ENCODE data around the gene BPIFB6.

The BPIFB6 gene

GRCh38 chr20:33081411-33082154, 50.1 kb downstream of the BPIFB6 start:
- H3K4me3 ChIP-seq (ENCODE audit: low read depth, low read length) = no peak overlapping the region
- H3K27me3 ChIP-seq (ENCODE audit: control insufficient read depth, insufficient read depth, low read length) = no peaks in the 10 kb centered on the region

GRCh38 chr20:33082546-33082945, 51.1 kb downstream of the BPIFB6 start:
- Histone ChIP-seq H3K4me3 (ENCODE audit: low read depth, low read length) (no peak overlapping the region), H3K4me1 (ENCODE audit: control insufficient read depth, insufficient read depth, low read length) (no peaks in the 10 kb centered on the region), H3K36me3 (ENCODE audit: control insufficient read depth, insufficient read depth, low read length) (no peaks in the 10 kb centered on the region), H3K9ac (ENCODE audit: low read depth, low read length) (no peak overlapping the region), H3K27me3 (ENCODE audit: control insufficient read depth, insufficient read depth, low read length) (no peaks in the 10 kb centered on the region), H3K9me3 (ENCODE audit: control insufficient read depth, insufficient read depth, low read length) (no peaks in the 10 kb centered on the region), H3K27ac (ENCODE audit: low read depth, low read length) (no peak overlapping the region)

More at GRCh38 chr20:33081411-33082154, 50.1 kb downstream of the BPIFB6 start:
- Histone ChIP-seq H3K36me3 (ENCODE audit: control insufficient read depth, insufficient read depth, low read length) (no peaks in the 10 kb centered on the region), H3K9me3 (ENCODE audit: control insufficient read depth, insufficient read depth, low read length) (no peaks in the 10 kb centered on the region), H3K9ac (ENCODE audit: low read depth, low read length) (no peak overlapping the region), H3K4me1 (ENCODE audit: control insufficient read depth, insufficient read depth, low read length) (no peaks in the 10 kb centered on the region), H3K27ac (ENCODE audit: low read depth, low read length) (no peak overlapping the region)

- Histone ChIP-seq H3K9ac (ENCODE audit: low read depth, low read length) (no peak overlapping the region), H3K36me3 (ENCODE audit: control insufficient read depth, insufficient read depth, low read length) (no peaks in the 10 kb centered on the region), H3K4me3 (ENCODE audit: low read depth, low read length) (no peak overlapping the region), H3K27ac (ENCODE audit: low read depth, low read length) (no peak overlapping the region), H3K27me3 (ENCODE audit: control insufficient read depth, insufficient read depth, low read length) (no peaks in the 10 kb centered on the region), H3K4me1 (ENCODE audit: control insufficient read depth, insufficient read depth, low read length) (no peaks in the 10 kb centered on the region), H3K9me3 (ENCODE audit: control insufficient read depth, insufficient read depth, low read length) (no peaks in the 10 kb centered on the region)
These were observed 52.3 kb downstream of the BPIFB6 start for GRCh38 chr20:33083544-33084340.

GRCh38 chr20:33084722-33085121, 53.3 kb downstream of the BPIFB6 start:
- Histone ChIP-seq H3K9me3 (ENCODE audit: control insufficient read depth, insufficient read depth, low read length) (no peaks in the 10 kb centered on the region), H3K4me1 (ENCODE audit: control insufficient read depth, insufficient read depth, low read length) (no peaks in the 10 kb centered on the region), H3K27me3 (ENCODE audit: control insufficient read depth, insufficient read depth, low read length) (no peaks in the 10 kb centered on the region), H3K27ac (ENCODE audit: low read depth, low read length) (no peak overlapping the region), H3K36me3 (ENCODE audit: control insufficient read depth, insufficient read depth, low read length) (no peaks in the 10 kb centered on the region), H3K4me3 (ENCODE audit: low read depth, low read length) (no peak overlapping the region), H3K9ac (ENCODE audit: low read depth, low read length) (no peak overlapping the region)

GRCh38 chr20:33086052-33086722, 54.7 kb downstream of the BPIFB6 start:
- Histone ChIP-seq H3K27me3 (ENCODE audit: control insufficient read depth, insufficient read depth, low read length) (no peaks in the 10 kb centered on the region), H3K27ac (ENCODE audit: low read depth, low read length) (no peak overlapping the region), H3K4me3 (ENCODE audit: low read depth, low read length) (no peak overlapping the region), H3K4me1 (ENCODE audit: control insufficient read depth, insufficient read depth, low read length) (no peaks in the 10 kb centered on the region), H3K9me3 (ENCODE audit: control insufficient read depth, insufficient read depth, low read length) (no peaks in the 10 kb centered on the region), H3K9ac (ENCODE audit: low read depth, low read length) (no peak overlapping the region), H3K36me3 (ENCODE audit: control insufficient read depth, insufficient read depth, low read length) (no peaks in the 10 kb centered on the region)

GRCh38 chr20:33091147-33091546, 59.7 kb downstream of the BPIFB6 start:
- H3K36me3 ChIP-seq (ENCODE audit: control insufficient read depth, insufficient read depth, low read length) = no peaks in the 10 kb centered on the region
- H3K9me3 ChIP-seq (ENCODE audit: control insufficient read depth, insufficient read depth, low read length) = no peaks in the 10 kb centered on the region
- H3K4me1 ChIP-seq (ENCODE audit: control insufficient read depth, insufficient read depth, low read length) = no peaks in the 10 kb centered on the region
- H3K27me3 ChIP-seq (ENCODE audit: control insufficient read depth, insufficient read depth, low read length) = no peaks in the 10 kb centered on the region
- no peak overlapping the region for H3K4me3 ChIP-seq (ENCODE audit: low read depth, low read length)
- no peak overlapping the region for H3K27ac ChIP-seq (ENCODE audit: low read depth, low read length)
- no peak overlapping the region for H3K9ac ChIP-seq (ENCODE audit: low read depth, low read length)

GRCh38 chr20:33091693-33092092, 60.2 kb downstream of the BPIFB6 start:
- no peaks in the 10 kb centered on the region for H3K4me1 ChIP-seq (ENCODE audit: control insufficient read depth, insufficient read depth, low read length)
- no peak overlapping the region for H3K27ac ChIP-seq (ENCODE audit: low read depth, low read length)
- no peaks in the 10 kb centered on the region for H3K36me3 ChIP-seq (ENCODE audit: control insufficient read depth, insufficient read depth, low read length)
- no peaks in the 10 kb centered on the region for H3K27me3 ChIP-seq (ENCODE audit: control insufficient read depth, insufficient read depth, low read length)
- H3K4me3 ChIP-seq (ENCODE audit: low read depth, low read length) = no peak overlapping the region
- H3K9ac ChIP-seq (ENCODE audit: low read depth, low read length) = no peak overlapping the region
- no peaks in the 10 kb centered on the region for H3K9me3 ChIP-seq (ENCODE audit: control insufficient read depth, insufficient read depth, low read length)

- no peaks in the 10 kb centered on the region for H3K27me3 ChIP-seq (ENCODE audit: control insufficient read depth, insufficient read depth, low read length)
- H3K4me1 ChIP-seq (ENCODE audit: control insufficient read depth, insufficient read depth, low read length) = no peaks in the 10 kb centered on the region
- no peak overlapping the region for H3K4me3 ChIP-seq (ENCODE audit: low read depth, low read length)
- H3K27ac ChIP-seq (ENCODE audit: low read depth, low read length) = no peak overlapping the region
- no peak overlapping the region for H3K9ac ChIP-seq (ENCODE audit: low read depth, low read length)
- H3K36me3 ChIP-seq (ENCODE audit: control insufficient read depth, insufficient read depth, low read length) = no peaks in the 10 kb centered on the region
- H3K9me3 ChIP-seq (ENCODE audit: control insufficient read depth, insufficient read depth, low read length) = no peaks in the 10 kb centered on the region
These were observed 60.9 kb downstream of the BPIFB6 start for GRCh38 chr20:33092361-33092760.

GRCh38 chr20:33093074-33093473, 61.6 kb downstream of the BPIFB6 start:
- H3K9me3 ChIP-seq (ENCODE audit: control insufficient read depth, insufficient read depth, low read length) = no peaks in the 10 kb centered on the region
- no peaks in the 10 kb centered on the region for H3K27me3 ChIP-seq (ENCODE audit: control insufficient read depth, insufficient read depth, low read length)
- H3K4me3 ChIP-seq (ENCODE audit: low read depth, low read length) = no peak overlapping the region
- H3K27ac ChIP-seq (ENCODE audit: low read depth, low read length) = no peak overlapping the region
- H3K9ac ChIP-seq (ENCODE audit: low read depth, low read length) = no peak overlapping the region
- H3K36me3 ChIP-seq (ENCODE audit: control insufficient read depth, insufficient read depth, low read length) = no peaks in the 10 kb centered on the region
- no peaks in the 10 kb centered on the region for H3K4me1 ChIP-seq (ENCODE audit: control insufficient read depth, insufficient read depth, low read length)

GRCh38 chr20:33093582-33093981, 62.1 kb downstream of the BPIFB6 start:
- H3K9me3 ChIP-seq (ENCODE audit: control insufficient read depth, insufficient read depth, low read length) = no peaks in the 10 kb centered on the region

More at GRCh38 chr20:33093582-33093981, 62.1 kb downstream of the BPIFB6 start:
- no peaks in the 10 kb centered on the region for H3K36me3 ChIP-seq (ENCODE audit: control insufficient read depth, insufficient read depth, low read length)
- H3K27ac ChIP-seq (ENCODE audit: low read depth, low read length) = no peak overlapping the region
- no peak overlapping the region for H3K9ac ChIP-seq (ENCODE audit: low read depth, low read length)
- H3K4me3 ChIP-seq (ENCODE audit: low read depth, low read length) = no peak overlapping the region
- H3K4me1 ChIP-seq (ENCODE audit: control insufficient read depth, insufficient read depth, low read length) = no peaks in the 10 kb centered on the region
- H3K27me3 ChIP-seq (ENCODE audit: control insufficient read depth, insufficient read depth, low read length) = no peaks in the 10 kb centered on the region

Data from HUES48 (cell line).